NT2/D1 (cell line): ENCODE results near the gene MYH9.

Source experiments
- DNase-seq: peaks from one replicate; pipeline ENCODE4 v3.0.0-alpha.2; 2011; ENCODE audit warnings: low read depth, low spot score
- H3K27me3 ChIP-seq: 2 replicates; pipeline ENCODE4 v1.6.0; 2011; ENCODE audit warnings: mild to moderate bottlenecking; ENCODE audit not compliant: insufficient read length, insufficient read depth
- H3K36me3 ChIP-seq: 2 replicates; pipeline ENCODE4 v1.6.1; 2011; ENCODE audit warnings: mild to moderate bottlenecking, low read length, mixed read lengths; ENCODE audit not compliant: insufficient read depth, insufficient read length
- H3K4me1 ChIP-seq: 2 replicates; pipeline ENCODE4 v1.5.1; 2011; ENCODE audit not compliant: insufficient read depth, insufficient read length
- H3K4me3 ChIP-seq: 2 replicates; pipeline ENCODE4 v1.5.1; 2011; ENCODE audit warnings: low read depth; ENCODE audit not compliant: insufficient read length
- H3K9ac ChIP-seq: 2 replicates; pipeline ENCODE4 v1.6.0; 2011; ENCODE audit warnings: low read depth; ENCODE audit not compliant: insufficient read length
- H3K9me3 ChIP-seq: 2 replicates; pipeline ENCODE4 v1.5.1; 2011; ENCODE audit warnings: mild to moderate bottlenecking, low read length; ENCODE audit not compliant: insufficient read depth
- SUZ12 ChIP-seq: IDR thresholded peaks from 2 replicates; pipeline ENCODE4 v1.6.1; 2011; ENCODE audit not compliant: insufficient read length, insufficient read depth; ENCODE audit errors: extremely low read depth
- YY1 ChIP-seq: IDR thresholded peaks from 2 replicates; pipeline ENCODE4 v1.6.1; 2011; ENCODE audit not compliant: insufficient read length, insufficient read depth
- ZNF274 ChIP-seq: IDR thresholded peaks from 2 replicates; pipeline ENCODE4 v1.6.1; 2011; ENCODE audit warnings: mild to moderate bottlenecking, low read depth, low read length

MYH9 gene

GRCh38 chr22:36360871-36361383 is 26.8 kb downstream of the MYH9 start:
- H3K27me3 ChIP-seq, result no peaks in the 10 kb centered on the region
- H3K4me1 ChIP-seq, result peaks cover 31% of the 10 kb centered on the region
- peaks cover 37% of the 10 kb centered on the region for H3K36me3 ChIP-seq
- no peak for TF ChIP-seq SUZ12
- TF ChIP-seq YY1, result no peak
- no peak for TF ChIP-seq ZNF274
- no peak overlapping the region for H3K4me3 ChIP-seq
- no peak for DNase-seq
- H3K9ac ChIP-seq, result no peak overlapping the region
- no peaks in the 10 kb centered on the region for H3K9me3 ChIP-seq

- Histone ChIP-seq H3K4me3 (no peak overlapping the region), H3K27me3 (no peaks in the 10 kb centered on the region), H3K9me3 (no peaks in the 10 kb centered on the region), H3K4me1 (peaks cover 34% of the 10 kb centered on the region), H3K36me3 (peaks cover 44% of the 10 kb centered on the region), H3K9ac (no peak overlapping the region)
- TF ChIP-seq SUZ12, result no peak
- TF ChIP-seq ZNF274, result no peak
- no peak for TF ChIP-seq YY1
- DNase-seq, result no peak
Observed at GRCh38 chr22:36360011-36360410, 27.8 kb downstream of the MYH9 start.

GRCh38 chr22:36359470-36359996 is 28.2 kb downstream of the MYH9 start:
- no peak overlapping the region for H3K4me3 ChIP-seq
- H3K36me3 ChIP-seq, result peaks cover 41% of the 10 kb centered on the region
- peaks cover 32% of the 10 kb centered on the region for H3K4me1 ChIP-seq
- H3K9me3 ChIP-seq, result no peaks in the 10 kb centered on the region
- TF ChIP-seq YY1, result no peak
- no peak for TF ChIP-seq SUZ12
- TF ChIP-seq ZNF274, result no peak
- no peak overlapping the region for H3K9ac ChIP-seq
- DNase-seq, result no peak
- H3K27me3 ChIP-seq, result no peaks in the 10 kb centered on the region

GRCh38 chr22:36358533-36359469 is 29.0 kb downstream of the MYH9 start:
- H3K9ac ChIP-seq, result no peak overlapping the region

GRCh38 chr22:36356708-36357624 is 30.8 kb downstream of the MYH9 start:
- no peaks in the 10 kb centered on the region for H3K27me3 ChIP-seq
- peaks cover 26% of the 10 kb centered on the region for H3K4me1 ChIP-seq
- H3K9ac ChIP-seq, result no peak overlapping the region
- DNase-seq, result no peak
- no peak for TF ChIP-seq YY1
- no peak for TF ChIP-seq SUZ12
- no peak for TF ChIP-seq ZNF274
- H3K36me3 ChIP-seq, result peaks cover 19% of the 10 kb centered on the region
- no peaks in the 10 kb centered on the region for H3K9me3 ChIP-seq
- no peak overlapping the region for H3K4me3 ChIP-seq

More at GRCh38 chr22:36358533-36359469, 29.0 kb downstream of the MYH9 start:
- DNase-seq, result no peak
- peaks cover 35% of the 10 kb centered on the region for H3K36me3 ChIP-seq
- no peak for TF ChIP-seq SUZ12
- no peak for TF ChIP-seq ZNF274
- no peak for TF ChIP-seq YY1
- no peaks in the 10 kb centered on the region for H3K9me3 ChIP-seq
- no peaks in the 10 kb centered on the region for H3K27me3 ChIP-seq
- no peak overlapping the region for H3K4me3 ChIP-seq
- H3K4me1 ChIP-seq, result peaks cover 32% of the 10 kb centered on the region

GRCh38 chr22:36355894-36356293 is 31.9 kb downstream of the MYH9 start:
- Histone ChIP-seq H3K27me3 (no peaks in the 10 kb centered on the region), H3K4me1 (peaks cover 32% of the 10 kb centered on the region), H3K4me3 (no peak overlapping the region), H3K9ac (no peak overlapping the region), H3K9me3 (no peaks in the 10 kb centered on the region), H3K36me3 (peaks cover 18% of the 10 kb centered on the region)
- no peak for DNase-seq
- TF ChIP-seq YY1 (no peak), SUZ12 (no peak), ZNF274 (no peak)
